HCT116 (cell line): Measurements from ENCODE around the gene PAMR1. TPM values are rescaled to one million over a fixed set of nuclear protein-coding genes. Genes with fewer than 3 reads are reported as not detected.

Source experiments
- ATAC-seq: fragments of 200-7000 bp; cut with Tn5 transposase; 2 replicates; pipeline ENCODE4 v1.9.1; 2020; ENCODE audit warnings: mild to moderate bottlenecking, moderate library complexity
- BruUV-seq: library from RNA; stranded (reverse); fragments of 400-500 nt; replicated peaks from 2 replicates; lab custom pipeline; 2021; lab: Mats Ljungman, UMichigan
- CTCF ChIA-PET: fragments of 300-600 bp; sonication (Branson Sonifier 250); formaldehyde crosslinking; loops from one replicate; lab custom pipeline; 2021; ENCODE audit warnings: antibody characterized with exemption; lab: Charles Lee
- POLR2A ChIA-PET: fragments of 300-600, 350-600 bp; sonication (Branson Sonifier 250); formaldehyde crosslinking; loops from one replicate; lab custom pipeline; 2021; ENCODE audit warnings: antibody characterized with exemption; lab: Charles Lee
- RAD21 ChIA-PET, 2 experiments: fragments of 300-600 bp; sonication (Branson Sonifier 250); formaldehyde crosslinking; loops; one replicate each; lab custom pipeline; 2023; ENCODE audit warnings: low total read pairs in 2 of 2; ENCODE audit not compliant: uncharacterized antibody in 2 of 2, unreplicated experiment in 2 of 2, low non-redundant PET in 1 of 2; lab: Charles Lee
- DNase-seq: peaks from one replicate; pipeline ENCODE4 v3.0.0-alpha.2; 2010; ENCODE audit warnings: low read depth, low spot score
- H2AFZ ChIP-seq: fragments of 200-600 bp; shearing (Covaris generic), sonication (generic); 2 replicates; pipeline ENCODE4 v1.6.1; 2017; ENCODE audit warnings: low read depth, mixed run types, mixed read lengths, antibody characterized with exemption, low read length; ENCODE audit not compliant: poor library complexity, severe bottlenecking
- H3K27ac ChIP-seq: 2 replicates; pipeline ENCODE4 v1.5.1; 2012; ENCODE audit warnings: low read depth, low read length
- H3K27me3 ChIP-seq: fragments of 200-600 bp; sonication (generic); 2 replicates; pipeline ENCODE4 v1.6.1; 2016; ENCODE audit warnings: mixed run types, low read length, mixed read lengths; ENCODE audit not compliant: insufficient read depth
- H3K36me3 ChIP-seq, 2 experiments: fragments of 200-500 bp in 1 of 2; fragments of 200-600 bp in 1 of 2; sonication (Bioruptor generic) in 1 of 2; sonication (generic) in 1 of 2; 2 replicates each; pipeline versions ENCODE4 v1.5.1 to v1.6.1; 2014 to 2016; ENCODE audit warnings: low read length in 2 of 2, inconsistent platforms in 1 of 2, mixed read lengths in 1 of 2, mixed run types in 1 of 2; ENCODE audit not compliant: insufficient read depth in 2 of 2, control insufficient read depth in 1 of 2
- H3K4me1 ChIP-seq, 2 experiments: fragments of 200-600 bp in 1 of 2; sonication (generic) in 1 of 2; 2 replicates each; pipeline versions ENCODE4 v1.5.1 to v1.6.1; 2012 to 2017; ENCODE audit warnings: low read length in 2 of 2, inconsistent platforms in 1 of 2, mild to moderate bottlenecking in 1 of 2, mixed read lengths in 1 of 2, mixed run types in 1 of 2, moderate library complexity in 1 of 2; ENCODE audit not compliant: insufficient read depth in 2 of 2, control insufficient read depth in 1 of 2
- H3K4me2 ChIP-seq: fragments of 200-600 bp; sonication (generic); 2 replicates; pipeline ENCODE4 v1.6.1; 2017; ENCODE audit warnings: mixed run types, low read length, mixed read lengths
- H3K4me3 ChIP-seq, 2 experiments: fragments of 200-600 bp in 1 of 2; sonication (generic) in 1 of 2; replicated peaks in 1 of 2; 2 replicates each; pipeline ENCODE4 v1.5.1; 2011 to 2016; ENCODE audit warnings: low read length in 2 of 2, control low read depth in 1 of 2, low read depth in 1 of 2, mild to moderate bottlenecking in 1 of 2, mixed read lengths in 1 of 2, mixed run types in 1 of 2
- H3K79me2 ChIP-seq: fragments of 200-600 bp; sonication (generic); 2 replicates; pipeline ENCODE4 v1.6.1; 2017; ENCODE audit warnings: mild to moderate bottlenecking, mixed run types, low read length, moderate library complexity, mixed read lengths; ENCODE audit not compliant: insufficient read depth
- H3K9ac ChIP-seq: fragments of 200-600 bp; sonication (generic); 2 replicates; pipeline ENCODE4 v1.6.1; 2016; ENCODE audit warnings: low read length, mixed read lengths
- H3K9me2 ChIP-seq: fragments of 200-600 bp; sonication (generic), shearing (Covaris generic); 2 replicates; pipeline ENCODE4 v1.6.1; 2017; ENCODE audit warnings: mixed run types, mild to moderate bottlenecking, moderate library complexity; ENCODE audit not compliant: insufficient read depth
- H3K9me3 ChIP-seq, 2 experiments: fragments of 200-500 bp in 1 of 2; fragments of 200-600 bp in 1 of 2; sonication (Bioruptor generic) in 1 of 2; sonication (generic) in 1 of 2; 2 replicates each; pipeline ENCODE4 v1.6.1; 2014 to 2017; ENCODE audit warnings: low read length in 2 of 2, mixed read lengths in 2 of 2, inconsistent platforms in 1 of 2, low read depth in 1 of 2, mild to moderate bottlenecking in 1 of 2, mixed run types in 1 of 2, moderate library complexity in 1 of 2; ENCODE audit not compliant: control insufficient read depth in 1 of 2, insufficient read depth in 1 of 2
- H4K20me1 ChIP-seq: fragments of 200-600 bp; sonication (generic), shearing (Covaris generic); 2 replicates; pipeline ENCODE4 v1.6.1; 2017; ENCODE audit warnings: mixed run types, mild to moderate bottlenecking, moderate library complexity; ENCODE audit not compliant: insufficient read depth
- ATF3 ChIP-seq: IDR thresholded peaks from 2 replicates; pipeline ENCODE4 v1.6.1; 2012
- CBX3 ChIP-seq: IDR thresholded peaks from 2 replicates; pipeline ENCODE4 v1.6.1; 2012; ENCODE audit warnings: low read depth
- CEBPB ChIP-seq: IDR thresholded peaks from 2 replicates; pipeline ENCODE4 v1.6.1; 2012; ENCODE audit warnings: low read depth
- EZH2 ChIP-seq: fragments of 200-600 bp; sonication (generic); IDR thresholded peaks from 2 replicates; pipeline ENCODE4 v1.6.1; 2017; ENCODE audit warnings: antibody characterized with exemption, mixed run types
- EZH2phosphoT487 ChIP-seq: fragments of 200-600 bp; IDR thresholded peaks from 2 replicates; pipeline ENCODE4 v1.6.1; 2018; ENCODE audit warnings: antibody characterized with exemption, borderline replicate concordance
- FOSL1 ChIP-seq: IDR thresholded peaks from 2 replicates; pipeline ENCODE4 v1.6.1; 2012; ENCODE audit warnings: low read depth
- JUND ChIP-seq: IDR thresholded peaks from 2 replicates; pipeline ENCODE4 v1.6.1; 2012
- POLR2A ChIP-seq: IDR thresholded peaks from 2 replicates; pipeline ENCODE4 v1.7.0; 2011; ENCODE audit warnings: borderline replicate concordance; ENCODE audit not compliant: insufficient read depth, insufficient read length; ENCODE audit errors: extremely low read depth
- POLR2AphosphoS5 ChIP-seq: IDR thresholded peaks from 2 replicates; pipeline ENCODE4 v1.6.1; 2011; ENCODE audit warnings: mild to moderate bottlenecking, low read depth, low read length, moderate library complexity
- SIN3A ChIP-seq: IDR thresholded peaks from 2 replicates; pipeline ENCODE4 v1.6.1; 2012; ENCODE audit warnings: low read depth
- SP1 ChIP-seq: IDR thresholded peaks from 2 replicates; pipeline ENCODE4 v1.6.1; 2012; ENCODE audit warnings: low read depth
- SRF ChIP-seq: IDR thresholded peaks from 2 replicates; pipeline ENCODE4 v1.6.1; 2012; ENCODE audit warnings: low read depth
- YY1 ChIP-seq: IDR thresholded peaks from 2 replicates; pipeline ENCODE4 v1.6.1; 2011; ENCODE audit warnings: low read length, low read depth, moderate library complexity, mild to moderate bottlenecking; ENCODE audit not compliant: insufficient replicate concordance; ENCODE audit errors: extremely low read depth
- ZBTB33 ChIP-seq: IDR thresholded peaks from 2 replicates; pipeline ENCODE4 v1.6.1; 2011; ENCODE audit warnings: mild to moderate bottlenecking, low read length, moderate library complexity; ENCODE audit not compliant: insufficient replicate concordance; ENCODE audit errors: extremely low read depth
- ZFX ChIP-seq: fragments of 450-650 bp; IDR thresholded peaks from 2 replicates; pipeline ENCODE4 v1.6.1; 2017
- ZNF274 ChIP-seq: fragments of 200-500 bp; sonication (Bioruptor generic); IDR thresholded peaks from 2 replicates; pipeline ENCODE4 v1.6.1; 2014; ENCODE audit warnings: mild to moderate bottlenecking, low read depth, low read length, inconsistent platforms
- intact Hi-C: fragments of 100-400 bp; cut with micrococcal nuclease; formaldehyde crosslinking; loops from 2 replicates; pipeline ENCODE4 v1.10.0; 2022
- total RNA-seq: library from RNA; stranded (reverse); gene quantifications from one replicate; pipeline ENCODE4 v1.2.1, GENCODE V29; 2021; ENCODE audit not compliant: unreplicated experiment
- TF ChIP-seq, protein P1 (sequence below): IDR thresholded peaks from 2 replicates; pipeline ENCODE4 v1.6.1; 2012

PAMR1 gene
- total RNA-seq, 1 experiment from 2014 or later = not detected

DNA sequence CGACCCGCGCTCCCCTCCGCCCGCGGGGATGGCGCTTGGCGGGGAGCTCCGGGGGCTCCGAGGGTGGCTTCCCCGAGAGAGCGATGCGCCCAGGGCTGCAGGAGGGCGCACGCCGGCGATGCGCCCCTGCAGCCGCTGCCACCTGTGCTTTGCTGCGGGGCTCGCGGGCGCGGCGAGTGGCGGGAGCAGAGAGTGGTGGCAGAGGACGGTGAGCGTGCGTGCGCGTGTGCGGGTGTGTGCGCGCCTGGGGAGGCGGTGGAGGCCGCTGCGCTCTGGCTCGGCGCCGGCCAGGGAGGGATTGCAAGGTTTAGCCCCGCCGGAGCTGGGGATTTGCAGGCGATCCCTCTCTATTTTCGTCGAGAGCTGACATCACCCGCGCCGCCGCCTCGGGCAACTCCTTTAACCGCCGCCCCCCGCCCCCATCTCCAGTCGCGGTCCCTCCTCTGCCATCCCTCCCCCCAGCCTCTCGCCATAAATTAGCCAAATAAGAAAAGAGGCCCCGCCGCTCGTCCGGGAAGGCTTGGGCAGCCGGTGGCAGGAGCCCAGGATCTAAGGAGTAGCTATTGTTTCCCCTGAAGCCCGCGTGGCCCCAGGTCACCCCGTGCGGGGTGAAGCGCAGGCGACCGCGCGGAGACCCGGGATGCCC lies 106.1 kb downstream of the PAMR1 start, which contains the start of gene SLC1A2 (continued):
- TF ChIP-seq ZBTB33 (no peak), EZH2phosphoT487 (no peak), EZH2 (no peak), SIN3A (no peak), SP1 (no peak), ZNF274 (no peak), YY1 (no peak), ATF3 (no peak)

- ATAC-seq (no peak), DNase-seq (no peak)
- no peaks in the 10 kb centered on the region for H3K9me2 ChIP-seq
- BruUV-seq = no TSS peak
- H3K27me3 ChIP-seq = peaks cover 68% of the 10 kb centered on the region
- no peak overlapping the region for H3K4me3 ChIP-seq
- H3K4me1 ChIP-seq = no peaks in the 10 kb centered on the region
- H2AFZ ChIP-seq = no peak overlapping the region
- no peaks in the 10 kb centered on the region for H3K9me3 ChIP-seq
- ChIA-PET POLR2A (no interaction called here), CTCF (no interaction called here), RAD21 (no interaction called here)
- intact Hi-C loops = no loop called here
- H3K4me2 ChIP-seq = no peak overlapping the region
- H4K20me1 ChIP-seq = no peaks in the 10 kb centered on the region
- H3K27ac ChIP-seq = no peak overlapping the region
- no peak overlapping the region for H3K9ac ChIP-seq
- H3K36me3 ChIP-seq = no peaks in the 10 kb centered on the region
- no peaks in the 10 kb centered on the region for H3K79me2 ChIP-seq
- TF ChIP-seq EZH2phosphoT487 (no peak), JUND (no peak), ZBTB33 (no peak), CEBPB (no peak), POLR2AphosphoS5 (no peak), ZNF274 (no peak), ZFX (no peak), CBX3 (no peak), SIN3A (no peak), SP1 (no peak), SRF (no peak), FOSL1 (no peak), POLR2A (no peak), ATF3 (no peak)
- TF ChIP-seq, protein P1, sequence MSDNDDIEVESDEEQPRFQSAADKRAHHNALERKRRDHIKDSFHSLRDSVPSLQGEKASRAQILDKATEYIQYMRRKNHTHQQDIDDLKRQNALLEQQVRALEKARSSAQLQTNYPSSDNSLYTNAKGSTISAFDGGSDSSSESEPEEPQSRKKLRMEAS = no peak
These were observed 106.9 kb downstream of the PAMR1 start for GRCh38 chr11:35418282-35419183.
